SK-N-DZ (cell line): ENCODE data around the gene BIN1.

Experiments
- DNase-seq: peaks from one replicate; pipeline ENCODE4 v3.0.0-alpha.2; 2015; ENCODE audit warnings: low spot score
- small RNA-seq, 2 experiments: library from RNA; depleted of rRNA; stranded (forward); fragments of <200 nt; gene quantifications; one replicate each; pipeline ENCODE3, GENCODE V24; 2014

BIN1 gene

GRCh38 chr2:127000937-127001336 lies 106.0 kb downstream of the BIN1 start:
- no peak for DNase-seq

- no peak for DNase-seq
Observed at GRCh38 chr2:127000194-127000593, 106.8 kb downstream of the BIN1 start.

GRCh38 chr2:126999106-126999756 lies 107.7 kb downstream of the BIN1 start:
- DNase-seq: no peak

GRCh38 chr2:126998486-126998885 lies 108.5 kb downstream of the BIN1 start:
- DNase-seq: no peak

Small RNAs within 50 kb of the gene (small RNA-seq; reads per million reads assigned to genes)
- 0 reads per million in 2 experiments for gene RNU7-182P
